GM19328 (cell line): ENCODE results near the gene DMRT3.
"Not testable (repeated sequence)": the region's sequence is repeated elsewhere in the genome, so short reads cannot be mapped to it uniquely, and the experiment has no call there.

ENCODE experiments used
- ATAC-seq: cut with Tn5 transposase; IDR thresholded peaks from one replicate; pipeline ENCODE4 v1.9.1; 2021; ENCODE audit warnings: mild to moderate bottlenecking, moderate library complexity; ENCODE audit not compliant: unreplicated experiment

The DMRT3 gene

DNA sequence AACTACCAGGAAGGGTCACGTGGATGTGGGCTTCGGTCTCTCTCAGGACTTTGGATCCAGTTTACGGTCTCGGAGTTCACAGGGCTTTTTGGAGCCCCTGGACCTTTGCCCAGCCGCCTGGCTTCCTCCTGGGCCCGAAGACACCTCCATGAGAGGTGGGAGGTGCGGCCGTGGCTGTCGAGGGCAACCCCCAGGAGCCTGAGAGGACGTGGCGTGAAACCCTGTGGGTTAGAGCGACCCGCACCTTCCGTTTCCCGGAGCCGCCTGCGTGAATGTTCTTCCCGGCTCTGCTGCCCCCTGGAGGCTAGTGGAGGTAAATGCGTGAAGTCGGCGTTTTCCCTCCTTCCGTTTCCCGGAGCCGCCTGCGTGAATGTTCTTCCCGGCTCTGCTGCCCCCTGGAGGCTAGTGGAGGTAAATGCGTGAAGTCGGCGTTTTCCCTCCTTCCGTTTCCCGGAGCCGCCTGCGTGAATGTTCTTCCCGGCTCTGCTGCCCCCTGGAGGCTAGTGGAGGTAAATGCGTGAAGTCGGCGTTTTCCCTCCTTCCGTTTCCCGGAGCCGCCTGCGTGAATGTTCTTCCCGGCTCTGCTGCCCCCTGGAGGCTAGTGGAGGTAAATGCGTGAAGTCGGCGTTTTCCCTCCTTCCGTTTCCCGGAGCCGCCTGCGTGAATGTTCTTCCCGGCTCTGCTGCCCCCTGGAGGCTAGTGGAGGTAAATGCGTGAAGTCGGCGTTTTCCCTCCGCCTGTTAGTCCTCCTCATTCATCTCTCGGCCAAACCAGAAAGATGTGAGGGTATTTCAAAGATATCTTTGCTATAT is 22.1 kb downstream of the DMRT3 start:
- not testable (repeated sequence) for ATAC-seq

GRCh38 chr9:1001838-1002237 is 25.4 kb downstream of the DMRT3 start:
- ATAC-seq = no peak

GRCh38 chr9:1002678-1003077 is 26.2 kb downstream of the DMRT3 start:
- no peak for ATAC-seq

GRCh38 chr9:1005043-1005667 is 28.7 kb downstream of the DMRT3 start:
- ATAC-seq = no peak

- ATAC-seq = no peak
Measured at GRCh38 chr9:1007312-1007711, 30.9 kb downstream of the DMRT3 start.

DNA sequence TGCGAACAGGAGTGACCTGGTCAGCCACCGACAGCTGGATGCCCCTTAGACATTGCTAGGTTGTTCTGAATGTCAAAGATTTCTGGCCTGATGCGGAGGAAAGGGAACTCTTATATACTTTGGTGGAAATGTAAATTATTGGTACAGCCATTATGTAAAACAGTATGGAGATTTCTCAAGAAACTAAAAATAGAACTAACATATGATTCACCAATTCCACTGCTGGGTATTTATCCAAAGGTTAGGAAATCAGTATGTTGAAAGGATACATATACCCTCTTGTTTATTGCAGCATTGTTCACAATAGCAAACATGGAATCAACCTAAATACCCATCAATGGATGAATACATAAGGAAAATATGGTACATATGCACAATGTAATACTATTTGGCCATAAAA is 31.8 kb downstream of the DMRT3 start:
- no peak for ATAC-seq

DNA sequence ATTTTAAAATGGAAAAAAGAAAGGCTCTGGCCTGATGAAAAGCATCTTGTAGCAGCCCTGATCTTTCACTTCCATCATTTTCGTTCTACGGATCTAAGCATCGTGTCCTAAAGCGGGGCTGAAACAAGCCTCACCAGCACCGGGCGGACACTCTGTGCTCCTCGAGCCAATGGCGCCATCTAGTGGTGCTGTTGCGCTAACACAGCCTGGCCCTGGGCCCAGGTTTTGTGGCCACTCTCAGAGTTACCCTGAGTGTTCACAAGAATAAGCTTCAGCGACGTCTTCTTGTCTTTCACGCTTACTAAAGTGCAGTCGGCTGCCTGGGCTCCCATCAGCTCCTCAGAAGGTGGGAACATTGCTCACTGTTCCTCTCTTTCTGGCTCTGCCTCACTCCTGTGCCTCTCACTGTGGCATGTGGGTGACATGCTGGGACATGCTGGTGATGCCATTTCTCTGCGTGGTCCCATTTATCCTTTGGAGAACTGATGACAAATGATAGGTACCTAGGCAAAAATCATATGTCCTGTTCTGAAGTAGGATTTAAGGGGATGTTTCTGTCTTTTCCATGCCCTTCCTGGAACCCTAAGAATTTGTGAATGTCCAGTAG is 32.7 kb downstream of the DMRT3 start:
- peak; percentile 97 for ATAC-seq

- no peak for ATAC-seq
Measured at GRCh38 chr9:1013021-1013420, 36.6 kb downstream of the DMRT3 start.

GRCh38 chr9:1014225-1014624 is 37.8 kb downstream of the DMRT3 start:
- no peak for ATAC-seq

DNA sequence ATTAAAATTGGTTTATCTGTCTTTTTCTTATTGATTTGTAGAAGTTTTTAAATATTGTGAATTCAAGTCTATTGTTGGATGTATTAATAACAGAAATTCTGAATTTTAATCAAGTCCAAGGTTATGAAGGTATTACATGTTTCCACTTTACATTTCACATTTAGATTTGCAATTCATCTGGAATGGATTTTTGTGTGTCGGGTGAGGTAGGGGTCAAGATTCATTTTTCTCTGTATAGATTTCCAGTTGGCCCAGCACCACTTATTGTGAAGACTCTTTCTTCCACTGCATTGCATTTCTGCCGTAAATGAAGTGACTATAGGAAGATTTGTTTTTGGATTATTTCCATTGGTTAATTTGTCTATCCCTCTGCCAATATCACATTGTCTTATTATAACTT is 38.2 kb downstream of the DMRT3 start:
- ATAC-seq = no peak

- ATAC-seq = no peak
Measured at GRCh38 chr9:1018121-1018520, 41.7 kb downstream of the DMRT3 start.

DNA sequence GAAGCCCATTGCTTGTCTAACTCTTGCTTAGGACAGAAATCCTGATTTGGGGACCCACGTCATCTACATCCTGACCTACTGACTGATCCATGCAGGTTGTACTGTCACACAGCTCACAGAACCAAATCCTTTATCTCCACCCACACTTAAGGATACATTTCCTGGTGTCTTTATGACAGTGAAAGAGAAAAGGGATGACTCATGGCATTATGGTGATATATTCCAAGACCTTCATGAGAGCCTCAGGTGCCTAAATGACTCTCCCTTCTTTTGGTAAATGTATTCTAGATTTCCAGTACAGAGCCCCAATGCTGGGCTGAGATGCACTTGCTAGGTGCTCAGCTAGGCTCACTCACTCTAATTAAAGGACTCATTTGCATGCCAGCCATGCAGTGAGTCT is 47.7 kb downstream of the DMRT3 start:
- no peak for ATAC-seq

DNA sequence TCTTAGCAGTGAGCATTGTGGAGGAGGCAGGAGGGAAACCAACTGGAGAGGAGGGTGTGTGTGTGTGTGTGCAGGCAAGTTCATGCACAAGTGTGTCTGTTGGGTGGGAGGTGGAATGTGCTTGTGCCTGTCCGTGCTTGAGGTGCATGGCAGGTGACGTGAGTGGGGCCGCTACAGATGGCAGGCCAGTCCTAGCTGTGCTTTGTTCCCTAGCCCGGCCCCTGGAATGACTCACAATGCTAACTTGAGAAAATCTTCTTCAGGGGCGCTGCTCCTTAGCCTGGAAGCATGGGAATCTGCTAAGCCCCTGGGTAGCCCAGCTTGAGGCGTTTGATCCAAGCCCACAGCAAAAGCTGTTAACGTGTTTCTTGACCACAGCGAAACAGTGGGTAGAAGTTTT is 48.7 kb downstream of the DMRT3 start:
- ATAC-seq = no peak

DNA sequence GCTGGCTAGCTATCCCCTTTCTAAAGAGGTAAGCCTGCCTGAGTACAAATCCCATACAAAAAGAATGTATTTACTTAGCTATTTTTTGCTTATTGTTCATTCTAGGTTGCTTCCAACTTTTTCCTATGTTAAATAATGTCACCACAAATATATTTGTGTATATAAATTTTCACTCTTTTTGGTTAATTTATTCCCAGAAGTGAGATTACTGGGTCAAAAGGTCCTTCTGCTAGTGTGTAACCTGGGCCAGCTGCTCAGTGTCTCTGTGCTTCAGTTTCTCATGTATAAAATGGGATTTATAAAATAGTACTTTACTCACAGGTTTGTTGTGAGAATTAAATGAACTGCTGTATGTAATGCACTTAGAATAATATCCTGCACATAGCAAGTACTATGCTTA is 49.8 kb downstream of the DMRT3 start:
- no peak for ATAC-seq

DNA sequence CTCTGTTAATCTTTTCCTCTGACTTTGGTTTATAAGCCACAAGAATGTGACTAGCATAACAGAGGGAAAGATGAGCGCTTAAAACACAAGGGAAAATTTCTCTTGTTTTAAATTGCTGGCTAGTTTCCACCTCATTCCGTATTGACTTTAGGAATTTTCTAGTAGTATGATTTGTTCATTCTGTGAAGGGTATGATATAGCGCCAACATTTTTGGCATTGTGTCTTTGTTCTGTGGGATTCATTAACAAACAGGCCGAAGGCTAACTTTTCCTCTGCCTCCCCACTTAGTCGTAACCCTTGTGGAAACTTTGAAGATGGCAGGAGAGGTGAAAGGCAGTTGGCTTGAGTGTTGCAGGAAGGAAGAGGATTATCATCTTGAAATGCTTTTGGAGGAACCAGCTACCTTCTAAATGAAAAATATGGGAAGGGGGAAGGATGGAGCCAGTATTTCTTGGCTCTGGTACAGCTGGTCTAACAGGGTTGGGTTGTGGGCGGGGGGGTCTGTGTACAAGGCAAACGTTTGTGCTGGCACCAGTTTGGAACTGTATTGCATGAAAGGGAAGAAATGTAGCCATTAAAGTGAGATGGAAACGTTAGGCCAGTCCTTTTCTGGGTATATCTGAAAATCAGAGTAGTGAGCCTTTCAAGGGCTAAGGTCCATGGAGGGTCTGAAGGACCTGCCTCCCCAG is 52.2 kb downstream of the DMRT3 start:
- ATAC-seq = no peak

DNA sequence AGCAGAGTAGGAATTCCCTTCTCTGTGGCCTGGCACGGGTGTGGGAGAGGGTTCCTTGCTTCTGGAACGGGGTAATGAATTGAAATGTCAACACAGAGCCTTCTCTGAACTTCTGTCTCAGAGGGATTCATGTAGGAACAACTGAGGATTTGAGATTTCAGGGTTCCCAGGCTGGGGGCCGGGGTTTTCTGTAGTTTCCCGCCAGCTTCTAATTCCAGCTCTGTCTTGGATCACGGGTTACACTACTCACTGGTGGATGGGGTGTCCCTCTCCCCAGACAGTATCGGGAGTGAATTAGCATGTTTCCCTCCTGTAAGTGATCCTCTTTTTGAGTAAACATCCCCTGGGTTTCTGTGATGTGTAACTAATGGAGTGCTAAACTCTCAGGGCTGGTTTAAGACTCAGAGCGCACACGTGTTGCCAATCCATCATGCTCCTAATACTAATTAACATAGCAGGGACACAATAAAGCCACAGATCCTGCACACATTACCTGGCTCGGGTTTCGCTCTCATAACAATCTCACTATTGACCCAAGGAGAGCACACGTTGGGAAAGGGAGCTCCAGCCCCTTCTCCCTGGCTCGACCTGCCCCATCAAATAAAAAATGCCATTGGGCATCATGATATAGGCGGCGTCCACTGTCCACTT is 55.6 kb downstream of the DMRT3 start:
- no peak for ATAC-seq

DNA sequence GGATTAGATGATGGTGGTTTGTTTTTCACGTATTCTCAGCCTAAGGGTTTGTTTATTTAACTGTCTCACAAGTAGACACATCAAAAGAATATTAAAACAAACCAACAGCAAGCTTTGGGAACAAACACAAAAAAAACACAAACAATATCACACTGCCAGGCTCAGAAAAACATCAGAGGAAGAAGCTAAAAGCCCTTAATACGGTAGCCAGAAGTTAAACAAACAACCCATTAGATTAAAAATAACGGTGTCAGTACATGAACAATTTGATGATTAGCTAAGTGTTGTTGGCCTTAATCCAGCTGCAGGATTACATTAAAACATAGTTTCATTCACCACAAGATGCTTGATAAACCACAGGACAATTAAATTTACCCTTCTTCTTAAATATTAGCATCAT is 57.8 kb downstream of the DMRT3 start:
- ATAC-seq = no peak

- ATAC-seq = no peak
Measured at GRCh38 chr9:1039589-1039988, 63.1 kb downstream of the DMRT3 start.
